Measurements from ENCODE around the gene OCIAD1.
A peak's percentile ranks its signal among the peaks of the same experiment; 100 is the strongest.
"Not testable (repeated sequence)": the region's sequence is repeated elsewhere in the genome, so short reads cannot be mapped to it uniquely, and the experiment has no call there.

OCIAD1 gene

GRCh38 chr4:48830706-48831531 lies at the start of gene OCIAD1:
Gene OCIAD1, plus strand, starts transcription at chr4:48831088. Its CDS starts 1,537 bp downstream, at chr4:48832625.
- DNase-seq: peak; percentile 87 to 99 (median 96)

DNA sequence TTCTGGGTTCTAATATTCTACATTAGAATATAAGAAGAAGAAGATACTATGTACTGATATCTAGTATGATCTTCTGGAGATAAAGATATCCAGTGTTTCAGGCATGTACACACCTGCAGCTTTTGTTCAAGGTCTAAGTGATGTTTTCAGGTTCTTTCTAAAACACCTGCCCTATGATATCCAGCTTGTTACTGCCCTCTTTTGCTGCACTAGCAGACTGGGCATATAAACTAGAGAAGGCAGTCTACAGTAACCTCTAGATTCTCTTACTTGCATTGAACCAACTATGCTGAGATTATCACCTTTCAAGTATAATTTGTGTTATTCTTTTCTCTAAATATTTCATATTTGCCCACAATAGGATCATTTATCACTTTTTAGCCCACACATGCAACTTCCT lies 48.9 kb upstream of the OCIAD1 start:
- DNase-seq: no peak

GRCh38 chr4:48785302-48785701 lies 45.6 kb upstream of the OCIAD1 start:
- no peak for DNase-seq

GRCh38 chr4:48786549-48786948 lies 44.3 kb upstream of the OCIAD1 start:
- no peak for DNase-seq

DNA sequence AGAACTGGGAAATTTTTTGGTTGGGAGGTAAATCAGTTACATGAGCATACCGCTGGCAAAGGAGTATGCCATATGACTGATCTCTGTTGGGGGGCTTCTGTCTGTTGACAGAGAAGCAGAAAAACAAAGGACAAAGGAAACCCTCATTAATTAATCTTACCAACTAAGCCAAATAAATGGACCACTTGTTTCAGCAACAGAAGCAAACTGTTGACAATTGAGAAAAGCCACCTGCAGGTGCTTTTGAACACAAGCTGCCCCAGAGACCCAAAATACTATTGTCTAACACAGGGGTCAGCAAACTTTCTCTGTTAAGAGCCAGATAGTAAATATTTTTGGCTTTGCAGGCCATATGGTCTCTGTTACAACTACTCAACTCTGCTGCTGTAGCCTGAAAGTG lies 43.8 kb upstream of the OCIAD1 start:
- DNase-seq: peak in 21 of 58 donors; percentile 3 to 64 (median 20)

DNA sequence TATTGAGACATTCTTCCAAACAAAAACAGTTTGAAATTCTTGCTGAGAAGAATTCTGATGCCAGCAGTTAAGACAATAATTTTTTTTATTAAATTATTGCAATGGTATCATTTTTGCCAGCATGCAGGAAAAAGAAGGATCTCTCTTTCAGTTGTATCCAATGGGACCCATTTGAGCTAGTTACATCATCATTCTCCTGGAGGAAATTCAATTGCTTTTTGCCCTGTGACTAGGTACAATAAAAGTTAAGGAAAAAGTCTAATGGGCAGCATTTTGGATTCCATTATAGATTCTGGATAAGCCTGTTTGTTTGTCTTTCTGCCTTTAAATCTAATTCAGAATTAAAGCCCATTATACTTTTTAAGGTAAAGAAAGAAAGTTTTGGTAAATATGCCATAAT lies 40.3 kb upstream of the OCIAD1 start:
- DNase-seq: no peak

- DNase-seq: no peak
Observed at GRCh38 chr4:48791313-48791712, 39.6 kb upstream of the OCIAD1 start.

DNA sequence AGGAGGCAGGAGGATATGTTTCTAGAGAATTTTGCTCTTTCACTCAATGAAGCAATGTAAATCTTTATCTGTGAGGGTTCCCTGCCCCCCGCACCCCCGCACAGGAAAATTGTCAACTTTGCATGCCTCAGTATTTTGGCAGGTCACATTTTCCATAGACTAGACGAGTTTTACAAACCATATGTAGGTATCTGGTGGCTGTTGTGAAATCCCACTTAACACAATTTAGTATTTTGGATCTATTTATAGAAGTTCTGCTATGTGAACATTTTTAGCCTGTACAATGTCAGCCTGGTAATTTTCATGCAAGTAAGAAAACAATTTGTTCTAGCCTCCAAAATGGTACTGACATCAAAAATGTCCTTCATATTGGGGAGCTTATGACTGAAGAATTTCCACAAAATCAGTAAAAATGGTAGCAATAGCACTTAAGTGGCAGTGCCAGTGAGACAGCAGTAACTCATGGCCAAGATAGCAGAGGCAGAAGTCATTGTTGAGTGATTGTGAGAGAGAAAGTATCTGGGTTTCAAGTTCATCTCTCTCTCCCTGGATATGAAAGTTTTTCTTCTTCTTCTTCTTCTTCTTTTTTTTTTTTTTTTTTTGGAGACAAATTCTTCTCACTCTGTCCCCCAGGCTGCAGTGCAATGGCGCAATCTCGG lies 38.4 kb upstream of the OCIAD1 start:
- peak in 1 of 58 donors; percentile 2 for DNase-seq

DNA sequence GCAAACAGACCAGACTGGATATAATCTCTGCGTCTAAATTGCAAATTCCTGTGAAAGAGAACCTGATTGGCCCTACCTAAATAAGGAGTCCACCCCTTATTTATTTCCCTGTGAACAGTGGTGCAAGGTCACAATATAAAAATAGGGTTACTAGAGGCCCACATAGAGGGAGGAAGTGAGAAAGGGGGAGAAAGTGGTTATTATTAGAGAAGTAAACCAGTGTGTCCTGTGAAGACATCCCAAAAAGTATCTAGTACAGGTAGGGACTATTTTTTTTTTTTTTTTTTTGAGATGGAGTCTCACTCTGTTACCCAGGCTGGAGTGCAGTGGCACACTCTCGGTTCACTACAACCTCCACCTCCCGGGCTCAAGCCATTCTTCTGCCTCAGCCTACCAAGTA lies 35.8 kb upstream of the OCIAD1 start:
- DNase-seq: no peak

GRCh38 chr4:48796191-48796926 lies 34.5 kb upstream of the OCIAD1 start:
- DNase-seq: no peak

DNA sequence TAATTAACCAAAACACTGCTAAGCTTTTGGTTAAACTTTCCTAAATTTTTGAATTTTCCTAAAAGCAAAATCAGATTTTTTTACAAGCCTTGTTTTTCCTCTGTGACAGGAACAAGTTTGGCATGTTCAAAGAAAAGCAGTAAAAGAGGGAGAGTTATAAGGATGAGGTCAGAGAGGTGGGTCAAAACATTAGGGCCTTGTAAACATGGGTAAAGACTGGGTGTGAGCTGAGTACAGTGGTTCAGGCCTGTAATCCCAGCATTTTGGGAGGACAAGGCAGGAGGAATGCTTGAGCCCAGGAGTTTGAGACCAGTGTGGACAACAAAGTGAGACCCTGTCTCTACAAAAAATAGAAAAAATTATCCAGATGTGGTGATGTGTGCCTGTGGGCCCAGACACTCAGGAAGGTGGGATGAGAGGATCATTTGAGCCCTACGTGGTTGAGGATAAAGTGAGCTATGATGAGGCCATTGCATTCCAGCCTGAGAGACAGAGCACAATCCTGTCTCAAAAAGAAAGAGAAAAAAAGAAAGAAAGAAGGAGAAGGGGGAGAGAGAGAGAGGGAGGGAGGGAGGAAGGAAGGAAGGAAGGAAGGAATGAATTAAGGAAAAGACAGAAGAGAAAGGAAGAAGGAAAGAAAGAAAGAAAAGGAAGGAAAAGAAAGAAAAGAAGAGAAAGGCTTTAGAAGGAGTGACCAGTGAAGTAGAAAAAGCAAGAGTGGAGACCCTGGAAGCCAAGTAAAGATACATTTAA lies 33.8 kb upstream of the OCIAD1 start:
- DNase-seq: no peak

DNA sequence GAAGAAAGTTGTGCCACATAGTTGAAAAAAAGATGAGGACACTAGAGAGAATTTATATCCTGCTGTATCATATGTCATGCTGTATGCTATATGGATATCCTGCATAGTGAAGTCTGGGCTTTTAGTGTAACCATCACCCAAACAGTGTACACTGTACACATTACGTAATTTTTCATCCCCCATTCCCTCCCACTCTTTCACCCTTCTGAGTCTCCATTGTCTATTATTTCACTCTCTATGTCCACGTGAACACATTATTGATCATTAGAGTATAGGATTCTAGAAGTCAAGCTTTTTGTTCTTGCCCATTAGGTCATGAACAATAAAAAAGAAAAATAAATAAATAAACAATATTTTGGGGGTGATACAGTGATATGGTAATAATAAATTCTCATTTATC lies 32.8 kb upstream of the OCIAD1 start:
- DNase-seq: no peak

- no peak for DNase-seq
Observed at GRCh38 chr4:48799157-48799556, 31.7 kb upstream of the OCIAD1 start.

DNA sequence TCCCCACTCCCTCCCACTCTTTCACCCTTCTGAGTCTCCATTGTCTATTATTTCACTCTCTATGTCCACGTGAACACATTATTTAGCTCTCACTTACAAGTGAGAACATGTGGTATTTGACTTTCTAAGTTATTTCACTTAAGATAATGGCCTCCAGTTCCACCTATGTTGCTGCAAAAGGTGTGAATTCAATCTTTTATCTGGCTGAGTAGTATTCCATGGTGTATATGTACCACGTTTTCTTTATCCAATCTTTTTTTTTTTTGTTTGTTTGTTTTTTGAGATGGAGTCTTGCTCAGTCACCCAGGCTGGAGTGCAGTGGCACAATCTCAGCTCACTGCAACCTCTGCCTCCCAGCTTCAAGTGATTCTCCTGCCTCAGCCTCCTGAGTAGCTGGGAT lies 30.7 kb upstream of the OCIAD1 start:
- DNase-seq: not testable (repeated sequence)

DNA sequence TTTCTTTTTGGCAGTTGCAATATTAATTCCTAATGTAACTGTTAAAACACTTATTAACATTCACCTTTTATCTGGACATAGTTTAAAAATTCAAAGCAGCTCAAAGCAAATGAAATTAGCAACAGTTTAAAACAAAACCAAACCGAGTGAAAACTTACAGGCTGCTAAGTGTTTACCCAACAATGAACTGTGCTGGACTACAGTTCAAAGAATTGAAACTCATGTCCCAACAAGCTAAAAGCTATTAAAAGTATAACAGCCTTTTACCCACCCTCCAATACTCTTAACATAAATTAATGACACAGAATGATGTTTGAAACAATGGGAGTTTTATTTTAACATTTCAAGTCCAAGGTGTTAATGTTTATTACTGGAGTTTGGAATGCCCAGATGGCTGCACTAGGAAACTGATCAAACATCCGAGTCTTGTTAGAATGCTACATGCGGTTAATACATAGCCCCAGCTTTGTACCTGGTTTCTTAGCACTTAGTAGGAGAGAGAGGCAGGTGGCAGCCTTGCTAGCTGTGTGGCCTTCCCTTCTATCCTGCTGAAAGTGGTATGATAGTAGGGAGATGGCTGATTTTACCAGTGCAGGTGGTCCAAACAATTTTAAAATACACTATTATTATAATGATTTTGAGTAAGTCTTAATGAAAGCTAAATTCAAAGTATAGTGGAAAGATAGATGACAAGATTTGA lies 29.7 kb upstream of the OCIAD1 start:
- DNase-seq: no peak

DNA sequence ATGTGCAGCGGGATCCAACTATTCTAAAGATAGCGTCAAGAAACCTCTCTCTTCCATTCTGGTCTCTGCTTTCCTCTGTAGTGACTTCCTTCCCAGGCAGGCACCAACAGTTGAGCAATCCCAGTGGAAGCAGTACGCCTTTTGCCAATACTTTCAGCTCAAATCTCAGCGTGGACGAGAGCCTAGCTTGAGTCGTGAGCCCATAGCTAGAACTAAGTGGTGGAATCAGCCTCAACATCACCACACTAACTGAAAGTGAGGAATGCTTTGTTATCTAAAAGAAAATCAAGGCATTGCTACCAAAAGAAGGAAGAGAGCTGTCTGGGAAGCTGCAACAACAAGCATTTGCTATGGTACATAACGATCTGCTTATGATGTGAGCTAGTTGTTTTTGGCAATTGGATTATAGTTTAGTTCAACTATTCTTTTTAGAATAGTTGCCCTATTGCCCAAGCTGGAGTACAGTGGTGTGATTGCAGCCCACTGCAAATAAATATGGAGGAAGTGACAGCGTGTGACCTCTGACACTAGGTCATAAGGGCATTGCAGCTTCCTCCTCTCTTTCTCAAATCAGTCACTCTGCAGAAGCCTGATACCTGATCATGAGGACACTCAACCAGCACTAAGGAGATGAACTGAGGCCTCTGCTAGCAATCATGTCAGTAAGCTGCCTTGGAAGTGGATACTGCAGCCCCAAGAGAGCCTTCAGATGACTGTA lies 26.1 kb upstream of the OCIAD1 start:
- DNase-seq: no peak

DNA sequence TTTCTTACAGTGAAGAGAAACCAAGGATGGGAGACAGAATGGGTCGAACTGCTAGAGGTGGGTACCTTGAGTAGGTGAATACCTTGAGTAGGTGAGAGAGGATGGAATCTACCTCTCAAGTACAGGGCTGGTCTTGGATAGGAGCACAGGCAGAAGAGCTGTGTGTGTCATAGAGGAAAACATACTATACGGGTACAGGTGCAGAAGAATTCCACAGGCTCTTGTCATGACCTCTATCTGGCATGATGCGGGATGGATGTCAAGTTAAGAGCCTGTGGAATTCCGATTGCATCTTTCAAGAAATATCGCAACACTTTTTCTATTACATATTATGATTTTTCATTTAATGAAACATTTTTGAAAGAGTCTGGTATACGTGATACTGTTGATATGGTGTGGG lies 18.0 kb upstream of the OCIAD1 start:
- no peak for DNase-seq

GRCh38 chr4:48813964-48814363 lies 16.9 kb upstream of the OCIAD1 start:
- no peak for DNase-seq

- no peak for DNase-seq
Observed at GRCh38 chr4:48815483-48815882, 15.4 kb upstream of the OCIAD1 start.

DNA sequence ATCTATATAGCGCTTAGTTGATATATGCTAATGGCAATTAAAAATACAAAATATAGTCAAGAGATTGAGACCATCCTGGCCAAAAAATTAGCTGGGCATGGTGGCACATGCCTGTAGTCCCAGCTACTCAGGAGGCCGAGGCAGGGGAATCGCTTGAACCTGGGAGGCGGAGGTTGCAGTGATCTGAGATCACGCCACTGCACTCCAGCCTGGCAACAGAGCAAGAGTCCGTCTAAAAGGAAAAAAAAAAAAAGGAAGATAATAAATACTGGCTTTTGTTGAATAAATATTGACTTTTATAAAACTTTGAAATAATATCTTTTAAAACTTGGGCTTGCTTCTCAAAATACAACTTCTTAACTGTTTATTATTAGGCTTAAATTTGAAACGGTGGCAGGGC lies 14.6 kb upstream of the OCIAD1 start:
- not testable (repeated sequence) for DNase-seq

Measured in anterior cingulate cortex (tissue), 58 donors.